ENCODE results near the gene AMBP.

The AMBP gene

GRCh38 chr9:114115654-114116125, 37.6 kb upstream of the AMBP start:
- no peak for DNase-seq
- intact Hi-C loops (cut with DNase I) = no loop called here

- DNase-seq = no peak
- intact Hi-C loops (cut with DNase I) = no loop called here
Observed at GRCh38 chr9:114114364-114114763, 36.3 kb upstream of the AMBP start.

DNA sequence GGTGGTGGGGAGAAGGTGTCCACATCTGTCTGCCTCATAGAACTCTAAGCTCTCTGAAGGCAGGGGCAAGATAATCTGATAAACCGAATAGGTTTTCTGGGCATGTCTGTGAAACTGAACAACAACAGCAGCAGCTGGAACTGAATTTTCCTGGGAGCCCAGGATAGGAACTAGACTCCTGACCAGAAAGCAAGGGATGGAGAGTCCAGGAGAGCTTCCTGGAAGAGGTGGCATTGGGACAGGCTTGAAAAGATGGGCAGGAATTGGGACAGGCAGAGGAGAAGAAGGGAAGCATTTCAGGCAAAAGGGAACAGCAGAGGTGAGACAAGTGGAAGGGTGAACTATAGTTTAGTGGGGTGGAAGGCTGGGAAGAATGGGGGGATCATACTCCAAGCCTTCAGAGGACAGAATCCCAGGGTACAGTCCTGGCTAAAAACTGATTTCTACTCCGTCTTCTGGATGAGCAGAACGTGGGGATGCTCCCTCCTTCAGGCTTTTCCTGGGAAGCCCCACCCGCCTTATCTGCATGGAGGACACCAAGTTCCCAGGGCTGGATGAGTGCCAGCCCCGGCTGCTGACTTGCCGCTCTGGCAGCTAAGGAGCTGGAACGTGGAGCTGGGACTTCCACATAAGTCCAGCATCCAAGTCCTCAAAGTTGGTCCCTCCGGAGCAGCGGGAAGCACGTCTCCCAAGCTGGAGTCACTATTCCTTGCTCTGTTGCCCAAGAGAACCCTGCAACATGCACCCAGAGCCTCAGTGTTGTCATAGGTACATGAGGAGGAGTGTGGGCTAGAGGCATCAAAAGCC, 34.9 kb upstream of the AMBP start:
- peak in 3 of 42 donors; percentile 11 to 31 (median 18) for DNase-seq
- intact Hi-C loops (cut with DNase I) = no loop called here

DNA sequence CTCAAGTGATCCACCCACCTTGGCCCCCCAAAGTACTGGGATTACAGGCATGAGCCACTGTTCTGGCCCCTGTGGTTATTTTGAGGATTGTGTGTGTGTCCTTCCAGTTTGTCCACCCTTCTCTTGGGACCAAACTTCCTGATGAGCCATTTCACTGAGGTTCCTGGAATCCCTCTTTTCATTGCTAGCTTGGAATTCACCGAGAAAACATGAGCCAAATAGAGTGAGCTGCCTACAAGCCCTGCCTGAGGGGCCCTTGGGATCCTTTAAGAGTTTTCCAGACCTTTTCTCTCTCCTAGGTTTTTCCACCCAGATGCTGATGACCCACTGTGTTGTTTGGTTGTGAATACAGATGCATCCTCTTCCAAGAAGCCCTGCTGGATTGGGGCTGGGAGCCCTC, 34.2 kb upstream of the AMBP start:
- intact Hi-C loops (cut with DNase I) = no loop called here
- peak in 1 of 42 donors; percentile 7 for DNase-seq

GRCh38 chr9:114110180-114110579, 32.1 kb upstream of the AMBP start:
- intact Hi-C loops (cut with DNase I) = no loop called here
- DNase-seq = no peak

- no peak for DNase-seq
Observed at GRCh38 chr9:114109124-114109523, 31.0 kb upstream of the AMBP start.

GRCh38 chr9:114108016-114108833, 30.1 kb upstream of the AMBP start:
- DNase-seq = peak; percentile 63 to 92 (median 84)
- intact Hi-C loops (cut with DNase I) = no loop called here

More at GRCh38 chr9:114109124-114109523, 31.0 kb upstream of the AMBP start:
- intact Hi-C loops (cut with DNase I) = no loop called here

GRCh38 chr9:114107286-114108001, 29.3 kb upstream of the AMBP start:
- intact Hi-C loops (cut with DNase I) = no loop called here
- no peak for DNase-seq

- intact Hi-C loops (cut with DNase I) = no loop called here
Observed at GRCh38 chr9:114105236-114105635, 27.1 kb upstream of the AMBP start.

GRCh38 chr9:114102484-114102883, 24.4 kb upstream of the AMBP start:
- intact Hi-C loops (cut with DNase I) = no loop called here
- DNase-seq = no peak

More at GRCh38 chr9:114105236-114105635, 27.1 kb upstream of the AMBP start:
- no peak for DNase-seq

GRCh38 chr9:114100536-114100935, 22.4 kb upstream of the AMBP start:
- peak in 1 of 42 donors; percentile 10 for DNase-seq
- intact Hi-C loops (cut with DNase I) = no loop called here

DNA sequence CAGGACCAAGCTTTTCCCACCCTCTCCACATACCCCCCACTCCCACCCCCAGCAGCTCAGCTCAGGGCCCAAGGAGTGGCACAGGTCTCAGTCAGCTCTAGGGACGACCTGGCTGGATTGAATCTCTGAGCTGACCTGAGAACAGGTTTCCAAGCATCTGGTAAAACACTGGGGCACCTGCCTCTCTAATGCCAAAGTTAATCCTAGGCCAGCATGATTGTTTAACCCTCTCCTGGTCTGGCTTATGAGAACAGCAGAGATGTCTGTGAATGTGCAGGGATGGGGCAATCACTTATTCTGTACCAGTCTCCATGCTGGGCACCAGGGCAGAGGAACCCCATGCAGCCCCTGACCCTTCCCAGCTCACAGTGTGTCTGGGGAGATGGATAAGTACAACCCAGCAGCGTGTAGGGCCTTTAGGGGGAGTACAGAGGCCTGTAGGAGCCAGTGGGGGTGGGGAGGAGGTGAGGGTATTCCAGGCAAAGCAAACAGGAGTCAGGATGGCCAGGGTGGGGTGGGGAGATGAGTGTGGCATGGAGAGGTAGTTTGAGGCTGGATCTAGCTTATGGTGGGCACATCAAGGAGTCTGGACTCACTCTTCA, 21.7 kb upstream of the AMBP start:
- DNase-seq = peak in 1 of 42 donors; percentile 0
- intact Hi-C loops (cut with DNase I) = loop anchor here (5.0 kb wide), 1 partner anchor 193 kb away; no protein-coding TSS in a partner anchor

DNA sequence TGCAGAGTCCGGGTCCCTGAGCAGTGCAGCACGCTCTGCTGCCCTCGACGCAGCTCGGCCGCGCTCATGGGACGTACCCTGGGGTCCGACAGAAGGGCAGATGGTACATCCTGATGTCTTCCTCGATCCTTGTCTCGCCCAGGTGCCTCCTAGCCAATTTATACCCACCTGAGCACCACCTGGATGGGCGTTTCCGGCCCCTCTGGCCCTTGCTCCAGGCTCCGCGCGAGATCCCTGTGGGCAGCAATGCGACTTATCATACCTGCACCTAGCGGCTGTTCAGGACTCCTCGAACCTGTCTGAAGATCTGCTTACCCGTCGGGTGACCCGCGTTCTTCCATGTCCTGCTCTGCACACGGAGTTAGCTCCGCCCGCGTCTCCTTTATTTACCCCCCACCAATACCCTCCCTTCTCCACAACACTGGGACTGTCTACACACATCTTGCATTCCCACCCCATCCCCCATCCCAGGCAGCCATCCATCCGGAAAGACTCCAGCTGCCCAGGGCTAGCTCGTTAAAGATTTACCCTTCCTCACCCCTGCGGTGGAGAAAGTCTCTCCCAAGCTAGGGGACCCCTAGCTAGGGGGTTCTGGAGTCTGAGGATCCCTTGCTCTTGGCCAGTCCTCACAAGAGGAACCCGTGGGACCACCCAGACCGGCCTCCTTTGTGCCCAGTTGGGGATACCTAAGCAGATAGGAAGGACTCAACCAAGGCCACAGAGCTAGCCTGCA, 21.0 kb upstream of the AMBP start, which contains the start of gene KIF12:
KIF12 (minus strand) TSS at position 357 of the 733 bp plus-strand sequence; CDS start at position 341, 16 bp downstream.
- intact Hi-C loops (cut with DNase I) = loop anchor here (5.0 kb wide), 1 partner anchor 193 kb away; no protein-coding TSS in a partner anchor
- DNase-seq = peak in 1 of 42 donors; percentile 3

GRCh38 chr9:114098021-114098935, 20.2 kb upstream of the AMBP start:
- intact Hi-C loops (cut with DNase I) = loop anchor here (5.0 kb wide), 1 partner anchor 194 kb away; no protein-coding TSS in a partner anchor
- peak in 34 of 42 donors; percentile 25 to 80 (median 53) for DNase-seq

DNA sequence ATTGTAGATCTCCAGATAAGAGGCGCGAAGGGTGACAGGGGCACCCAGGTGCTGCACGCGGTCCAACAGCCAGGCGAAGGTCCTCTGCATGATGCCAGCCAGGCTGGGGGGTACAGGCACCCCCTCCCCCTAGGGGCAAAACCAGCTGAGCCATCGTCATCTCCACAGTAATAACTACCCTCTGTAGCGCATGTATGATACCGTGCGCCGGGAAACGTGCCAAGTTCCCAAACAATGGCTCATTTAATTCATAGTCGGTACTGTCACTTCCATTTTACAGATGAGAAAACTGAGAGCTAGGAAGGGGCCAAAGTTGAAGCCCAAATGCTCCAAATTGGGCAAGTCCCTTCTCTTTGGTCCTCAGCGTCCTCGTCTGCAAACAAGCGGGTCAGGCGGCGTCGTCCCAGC, 19.5 kb upstream of the AMBP start:
- DNase-seq = peak in 5 of 42 donors; percentile 21 to 46 (median 29)
- intact Hi-C loops (cut with DNase I) = loop anchor here (5.0 kb wide), 1 partner anchor 195 kb away; no protein-coding TSS in a partner anchor

DNA sequence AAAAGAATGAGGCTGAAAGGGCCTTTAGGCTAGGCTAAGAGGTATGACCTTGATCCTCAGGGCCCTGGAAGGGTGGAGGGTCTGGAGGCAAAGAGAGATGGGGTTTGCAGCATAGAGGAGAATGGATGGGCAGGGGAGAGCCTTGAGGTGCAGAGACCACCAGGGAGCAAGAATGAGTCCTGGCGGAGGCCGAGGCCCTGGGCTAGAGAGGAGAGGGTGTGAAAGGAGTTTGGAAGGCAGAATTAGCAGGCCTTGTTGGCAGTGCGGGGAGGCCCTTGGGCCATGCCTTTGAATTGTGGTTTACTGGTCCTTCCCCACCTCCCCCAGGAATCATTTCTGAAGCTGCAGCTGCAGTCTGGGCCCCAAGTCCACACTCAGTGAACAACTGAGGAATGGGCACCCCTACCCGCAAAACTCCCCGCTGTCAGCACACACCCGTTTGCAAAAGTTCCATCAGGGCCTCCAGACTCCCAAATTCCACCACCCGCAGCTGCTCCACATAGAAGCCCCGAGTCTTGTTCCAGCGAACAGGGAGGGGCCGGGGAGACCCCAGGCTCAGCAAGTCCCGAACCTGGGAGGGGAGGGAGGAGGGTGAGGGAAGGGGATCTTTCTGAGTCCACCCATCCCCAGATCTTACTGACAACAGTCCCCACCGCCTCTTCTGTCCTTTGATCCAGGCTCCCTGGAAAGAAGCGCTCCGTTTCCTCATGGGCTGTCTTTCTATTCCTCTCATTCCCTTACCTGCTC, 18.9 kb upstream of the AMBP start:
- intact Hi-C loops (cut with DNase I) = loop anchor here (5.0 kb wide), 1 partner anchor 195 kb away; no protein-coding TSS in a partner anchor
- no peak for DNase-seq

Measured in head of caudate nucleus (tissue), 42 donors.